Measurements from ENCODE around the gene ACMSD.

DNA sequence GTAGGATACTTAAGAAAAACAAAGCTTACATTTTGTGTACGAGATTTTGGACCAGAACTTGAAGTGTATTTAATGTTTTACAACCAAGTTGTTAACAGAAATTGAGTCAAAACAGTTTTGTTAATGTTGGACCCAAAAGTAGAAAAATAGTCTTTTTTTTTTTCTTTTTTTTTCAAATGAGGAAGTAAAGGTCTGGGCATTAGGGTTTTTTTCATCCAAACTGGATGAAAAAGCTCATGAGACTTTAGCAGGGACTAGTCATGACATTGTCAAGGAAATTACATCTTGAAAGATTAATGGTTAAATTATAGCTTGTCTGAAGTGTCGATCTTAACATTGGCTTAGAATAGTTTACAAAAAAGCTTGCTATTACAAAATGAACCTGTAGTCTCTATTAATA, 112.5 kb downstream of the ACMSD start:
- TF ChIP-seq, protein P1, sequence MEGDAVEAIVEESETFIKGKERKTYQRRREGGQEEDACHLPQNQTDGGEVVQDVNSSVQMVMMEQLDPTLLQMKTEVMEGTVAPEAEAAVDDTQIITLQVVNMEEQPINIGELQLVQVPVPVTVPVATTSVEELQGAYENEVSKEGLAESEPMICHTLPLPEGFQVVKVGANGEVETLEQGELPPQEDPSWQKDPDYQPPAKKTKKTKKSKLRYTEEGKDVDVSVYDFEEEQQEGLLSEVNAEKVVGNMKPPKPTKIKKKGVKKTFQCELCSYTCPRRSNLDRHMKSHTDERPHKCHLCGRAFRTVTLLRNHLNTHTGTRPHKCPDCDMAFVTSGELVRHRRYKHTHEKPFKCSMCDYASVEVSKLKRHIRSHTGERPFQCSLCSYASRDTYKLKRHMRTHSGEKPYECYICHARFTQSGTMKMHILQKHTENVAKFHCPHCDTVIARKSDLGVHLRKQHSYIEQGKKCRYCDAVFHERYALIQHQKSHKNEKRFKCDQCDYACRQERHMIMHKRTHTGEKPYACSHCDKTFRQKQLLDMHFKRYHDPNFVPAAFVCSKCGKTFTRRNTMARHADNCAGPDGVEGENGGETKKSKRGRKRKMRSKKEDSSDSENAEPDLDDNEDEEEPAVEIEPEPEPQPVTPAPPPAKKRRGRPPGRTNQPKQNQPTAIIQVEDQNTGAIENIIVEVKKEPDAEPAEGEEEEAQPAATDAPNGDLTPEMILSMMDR (IDR thresholded peaks at IDR 0.05) = no peak
- no peak for TF ChIP-seq POLR2AphosphoS5 (IDR thresholded peaks at IDR 0.05)
